ENCODE results near the gene ATXN7L2.

Gene ATXN7L2

DNA sequence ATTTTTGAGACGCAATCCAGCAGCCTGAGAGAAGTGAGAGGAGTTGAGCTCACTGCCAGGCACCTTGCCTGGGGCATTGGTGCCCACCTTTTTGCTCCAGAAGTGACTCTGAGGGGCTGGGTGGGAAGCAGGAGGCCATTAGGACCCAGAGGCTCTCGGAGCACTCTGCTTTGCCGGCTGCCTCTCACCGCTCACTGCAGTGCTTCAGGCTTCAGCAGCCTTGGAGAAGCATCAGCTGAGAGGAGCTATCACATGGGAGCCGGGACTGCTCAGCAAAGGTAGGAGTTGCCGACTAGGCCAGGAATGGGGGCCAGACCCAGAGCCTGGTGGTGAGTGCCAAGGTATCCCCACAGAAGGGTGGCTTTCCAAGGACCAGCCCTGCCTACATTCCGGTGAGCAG, 56.0 kb downstream of the ATXN7L2 start, which contains the start of gene GPR61:
Gene GPR61, plus strand, starts transcription at position 197 of the 400 bp plus-strand sequence. CDS start 3,151 bp downstream, outside the sequence.
- Histone ChIP-seq H3K9me3 (ENCODE audit: control insufficient read depth in 1 of 2, low read length in 2 of 2) (no peaks in the 10 kb centered on the region), H3K4me1 (ENCODE audit: control insufficient read depth in 1 of 2, insufficient read depth in 2 of 2, low read length in 2 of 2) (peaks cover 6 to 16% of the 10 kb centered on the region in 2 donors), H3K27ac (ENCODE audit: low read length) (no peak within 1 kb of the TSS), H3K27me3 (ENCODE audit: low read depth, low read length) (no peaks in the 10 kb centered on the region), H3K36me3 (ENCODE audit: control insufficient read depth in 1 of 2, insufficient read depth in 2 of 2, low read length in 2 of 2) (no peaks in the 10 kb centered on the region), H3K4me3 (ENCODE audit: low read depth in 1 of 2, low read length in 2 of 2) (no peak within 1 kb of the TSS)

DNA sequence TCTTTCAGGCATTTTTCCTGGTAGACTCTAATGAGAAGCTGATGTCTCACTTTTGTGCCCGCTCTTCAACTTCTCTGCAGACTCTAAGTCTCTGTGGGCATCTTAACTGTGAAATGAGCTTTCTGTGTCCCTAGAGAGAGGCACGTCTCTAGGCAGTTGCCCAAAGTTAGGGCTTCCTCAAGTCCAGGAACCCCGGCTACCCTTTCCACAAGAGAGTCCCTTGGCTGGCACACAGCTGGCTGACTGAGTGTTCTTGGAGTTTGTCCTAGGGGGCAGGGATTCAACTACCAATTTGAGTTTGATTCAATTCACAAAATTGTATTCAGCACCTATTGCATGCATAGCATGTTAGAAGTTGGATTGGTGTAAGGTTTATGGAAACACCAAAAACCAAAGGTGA, 57.4 kb downstream of the ATXN7L2 start:
- Histone ChIP-seq H3K27me3 (ENCODE audit: low read depth, low read length) (no peaks in the 10 kb centered on the region), H3K4me1 (ENCODE audit: control insufficient read depth in 1 of 2, insufficient read depth in 2 of 2, low read length in 2 of 2) (peaks cover 4 to 6% of the 10 kb centered on the region in 2 donors), H3K27ac (ENCODE audit: low read length) (no peak overlapping the region), H3K9me3 (ENCODE audit: control insufficient read depth in 1 of 2, low read length in 2 of 2) (no peaks in the 10 kb centered on the region), H3K4me3 (ENCODE audit: low read depth in 1 of 2, low read length in 2 of 2) (no peak overlapping the region), H3K36me3 (ENCODE audit: control insufficient read depth in 1 of 2, insufficient read depth in 2 of 2, low read length in 2 of 2) (no peaks in the 10 kb centered on the region)

Data from muscle layer of duodenum (tissue), 2 donors.